Dermis lymphatic vessel endothelial cell (primary cell): ENCODE measurements around the gene ANKRD53. TPM values are rescaled to one million over a fixed set of nuclear protein-coding genes. Genes with fewer than 3 reads are reported as not detected.

Source experiments
- total RNA-seq: library from RNA; depleted of rRNA; stranded (reverse); fragments of >200 nt; gene quantifications from 2 replicates; pipeline ENCODE4 v1.2.1, GENCODE V29; 2014

ANKRD53 gene, protein sequence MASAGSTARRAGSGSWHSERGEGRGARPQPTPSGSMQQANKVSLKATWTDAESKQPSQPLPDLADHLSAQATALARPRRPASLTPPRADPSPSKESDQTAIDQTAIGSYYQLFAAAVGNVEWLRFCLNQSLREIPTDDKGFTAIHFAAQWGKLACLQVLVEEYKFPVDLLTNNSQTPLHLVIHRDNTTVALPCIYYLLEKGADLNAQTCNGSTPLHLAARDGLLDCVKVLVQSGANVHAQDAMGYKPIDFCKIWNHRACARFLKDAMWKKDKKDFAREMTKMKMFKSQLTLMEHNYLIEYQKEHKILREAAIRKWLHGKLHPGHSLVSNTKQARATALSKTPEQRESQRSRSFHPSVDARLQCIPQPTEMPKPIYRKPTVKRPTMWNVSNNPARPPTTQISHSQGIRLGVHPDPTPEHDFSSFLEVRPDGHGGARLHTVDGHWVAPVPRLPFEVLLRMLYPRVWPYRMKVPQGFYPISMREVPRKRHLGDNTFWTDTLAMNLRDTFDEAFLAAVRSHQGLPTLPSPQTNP
- 0.26 and 0.33 TPM in 2 replicates for total RNA-seq

DNA sequence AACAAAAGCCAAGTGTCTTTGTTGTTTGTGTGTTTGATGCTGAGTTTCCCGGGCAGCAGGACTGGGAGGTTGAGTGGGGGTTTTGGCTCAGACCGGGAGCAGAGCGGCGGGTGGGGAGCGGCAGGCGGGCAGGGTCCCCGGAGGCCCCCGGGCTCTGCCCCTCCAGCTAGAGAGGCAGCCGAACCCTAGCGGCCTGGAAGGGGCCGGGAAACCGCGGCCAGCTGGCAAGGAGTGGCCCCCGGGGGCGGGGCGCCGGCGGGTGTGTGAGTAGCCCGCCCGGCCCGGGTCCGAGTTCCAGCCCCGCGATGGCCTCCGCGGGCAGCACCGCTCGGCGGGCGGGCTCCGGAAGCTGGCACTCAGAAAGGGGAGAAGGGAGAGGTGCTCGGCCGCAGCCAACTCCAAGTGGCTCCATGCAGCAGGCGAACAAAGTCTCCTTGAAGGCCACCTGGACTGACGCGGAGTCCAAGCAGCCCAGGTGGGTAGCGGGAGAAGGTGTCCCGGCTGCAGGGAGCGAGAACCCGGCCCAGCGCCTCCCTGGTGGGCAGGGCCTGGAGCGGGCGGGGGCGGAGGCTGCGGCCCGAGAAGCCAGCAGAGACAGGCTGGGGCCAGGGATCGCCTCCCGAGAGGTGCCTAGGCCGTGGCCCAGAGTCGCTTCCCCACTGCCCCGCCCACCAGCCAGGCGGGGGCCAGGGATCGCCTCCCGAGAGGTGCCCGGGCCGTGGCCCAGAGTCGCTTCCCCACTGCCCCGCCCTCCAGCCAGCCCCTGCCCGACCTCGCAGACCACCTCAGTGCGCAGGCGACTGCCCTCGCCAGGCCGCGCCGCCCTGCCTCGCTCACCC is at the start of gene ANKRD53:
Gene ANKRD53 (plus strand): TSS at position 290 of the 839 bp plus-strand sequence. CDS start 16 bp downstream, at position 306.

GRCh38 chr2:70935468-70936164 is 42.8 kb upstream of the ANKRD53 start, which contains the start of gene ATP6V1B1:
TSS of gene ATP6V1B1 (plus strand) at chr2:70935900. CDS start at chr2:70935955, 55 bp downstream.

DNA sequence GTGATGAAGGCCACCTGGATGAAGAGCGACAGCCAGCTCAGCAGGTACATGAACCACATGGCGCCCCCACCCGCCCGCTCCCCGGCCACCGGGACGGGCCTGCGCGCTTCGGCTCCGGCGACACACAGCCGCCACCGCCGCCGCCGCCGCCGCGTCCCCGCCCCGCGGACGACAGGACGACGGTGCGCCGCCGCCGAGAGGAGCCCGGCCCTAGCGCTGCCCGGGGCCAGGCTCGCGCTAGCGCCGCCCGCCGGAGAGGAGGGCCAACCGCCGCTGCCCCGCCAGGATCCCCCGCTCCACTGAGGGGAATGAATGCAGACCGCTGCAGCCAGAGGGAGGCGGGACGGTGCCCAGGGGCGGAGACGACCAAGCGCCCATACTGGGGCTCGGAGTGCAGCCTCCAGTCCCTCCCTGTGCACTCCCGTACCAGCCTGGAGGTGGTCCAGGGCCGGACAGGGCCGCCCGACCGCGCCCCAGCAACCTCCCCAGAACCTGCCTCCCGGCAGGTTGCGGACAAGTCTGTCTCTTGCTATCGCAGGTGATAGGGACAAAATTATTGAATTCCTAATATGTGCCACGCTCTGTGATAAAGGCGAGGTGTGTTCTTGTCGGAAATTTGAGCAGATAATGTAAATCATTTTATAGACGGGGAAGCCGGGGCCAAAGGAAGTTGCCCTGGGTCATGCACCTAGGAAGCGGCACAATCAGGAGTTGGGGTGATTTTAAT is 16.4 kb downstream of the ANKRD53 start, which contains the start of gene TEX261:
Gene TEX261 (minus strand): TSS at position 175 of the 727 bp plus-strand sequence. CDS start 116 bp downstream, at position 59.

Other genes with a start within 250 kb of the ANKRD53 start
- 2.1 and 23.2 TPM in 2 replicates for gene ADD2, start 210.4 kb upstream of the ANKRD53 start, total RNA-seq
- not detected in 2 replicates for gene FIGLA, start 188.0 kb upstream of the ANKRD53 start, total RNA-seq
- gene CLEC4F, start 158.0 kb upstream of the ANKRD53 start, total RNA-seq, result 0.11 and 0.17 TPM in 2 replicates
- 0.09 and 0.11 TPM in 2 replicates for gene CD207, start 142.8 kb upstream of the ANKRD53 start, total RNA-seq
- gene VAX2, start 78.1 kb upstream of the ANKRD53 start, total RNA-seq, result not detected in 2 replicates
- gene ATP6V1B1, start 42.7 kb upstream of the ANKRD53 start, total RNA-seq, result not detected in 2 replicates
- 28.0 and 28.9 TPM in 2 replicates for gene TEX261, start 16.2 kb downstream of the ANKRD53 start, total RNA-seq
- 47.9 and 78.0 TPM in 2 replicates for gene NAGK, start 90.0 kb downstream of the ANKRD53 start, total RNA-seq
- gene MCEE, start 151.6 kb downstream of the ANKRD53 start, total RNA-seq, result 12.7 and 19.8 TPM in 2 replicates
- 11.5 and 17.4 TPM in 2 replicates for gene MPHOSPH10, start 152.0 kb downstream of the ANKRD53 start, total RNA-seq
- 1.1 and 2.0 TPM in 2 replicates for gene PAIP2B, start 248.5 kb downstream of the ANKRD53 start, total RNA-seq